ENCODE results near the gene STK17B.
A peak's percentile ranks its signal among the peaks of the same experiment; 100 is the strongest.
"Not testable (repeated sequence)": the region's sequence is repeated elsewhere in the genome, so short reads cannot be mapped to it uniquely, and the experiment has no call there.

STK17B gene

GRCh38 chr2:196112418-196113034 lies 58.9 kb downstream of the STK17B start:
- no peak for DNase-seq (ENCODE audit: low read depth)

- DNase-seq (ENCODE audit: low read depth) = no peak
These were observed 62.8 kb downstream of the STK17B start for GRCh38 chr2:196108604-196109003.

- no peak for DNase-seq (ENCODE audit: low read depth)
These were observed 65.4 kb downstream of the STK17B start for GRCh38 chr2:196105951-196106350.

GRCh38 chr2:196104066-196104465 lies 67.3 kb downstream of the STK17B start:
- no peak for DNase-seq (ENCODE audit: low read depth)

GRCh38 chr2:196103626-196104025 lies 67.8 kb downstream of the STK17B start:
- no peak for DNase-seq (ENCODE audit: low read depth)

DNA sequence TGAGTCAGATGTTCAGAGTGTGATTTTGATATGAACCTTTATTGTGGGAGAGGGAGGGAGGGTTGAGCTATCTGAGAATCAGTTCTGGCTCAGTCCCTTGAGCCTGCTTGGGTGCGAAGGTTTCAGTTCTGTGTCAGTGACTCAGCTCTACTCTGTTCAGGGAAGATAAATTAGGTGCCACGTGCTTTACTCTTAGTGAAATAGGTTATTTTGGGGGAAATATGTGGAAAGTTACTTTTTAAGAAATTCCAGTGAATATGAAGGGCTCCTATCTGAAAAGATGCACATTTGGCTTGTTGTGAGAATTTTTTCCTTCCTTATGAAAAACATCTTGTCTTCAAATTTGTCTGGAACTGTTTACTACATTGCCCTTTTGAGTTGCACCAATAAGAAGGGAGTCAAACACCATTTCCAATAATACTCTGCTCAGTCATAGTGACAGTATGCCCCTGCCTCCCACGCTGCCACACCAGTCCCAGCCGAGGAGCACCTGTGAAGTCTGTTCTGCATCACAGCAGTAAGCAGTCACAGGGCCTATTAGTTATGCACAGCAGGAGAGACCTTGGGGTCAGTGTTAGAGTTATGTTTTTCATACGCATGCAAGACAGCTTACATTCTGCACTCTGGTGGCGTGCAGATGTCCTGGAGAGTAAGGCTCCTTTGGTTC lies 69.9 kb downstream of the STK17B start:
- DNase-seq (ENCODE audit: low read depth) = peak; percentile 22

DNA sequence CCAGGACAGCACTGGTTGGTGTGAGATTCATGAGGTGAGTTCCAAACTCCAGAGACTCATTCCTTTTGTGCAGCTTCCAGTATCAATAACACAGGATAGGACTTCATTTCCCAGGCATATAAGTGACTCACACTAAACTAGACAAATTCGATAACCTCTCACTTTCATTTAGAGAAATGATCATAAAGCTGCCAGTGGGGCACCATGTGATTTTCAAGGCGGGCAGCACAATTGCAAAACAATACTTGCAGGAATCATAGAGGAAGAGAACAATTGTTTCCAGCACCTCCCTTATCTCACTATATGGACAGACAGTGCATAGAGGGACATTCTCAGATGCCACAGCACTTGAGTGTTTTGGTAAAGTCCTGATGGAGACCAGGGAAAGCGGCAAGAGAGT lies 71.5 kb downstream of the STK17B start:
- no peak for DNase-seq (ENCODE audit: low read depth)

DNA sequence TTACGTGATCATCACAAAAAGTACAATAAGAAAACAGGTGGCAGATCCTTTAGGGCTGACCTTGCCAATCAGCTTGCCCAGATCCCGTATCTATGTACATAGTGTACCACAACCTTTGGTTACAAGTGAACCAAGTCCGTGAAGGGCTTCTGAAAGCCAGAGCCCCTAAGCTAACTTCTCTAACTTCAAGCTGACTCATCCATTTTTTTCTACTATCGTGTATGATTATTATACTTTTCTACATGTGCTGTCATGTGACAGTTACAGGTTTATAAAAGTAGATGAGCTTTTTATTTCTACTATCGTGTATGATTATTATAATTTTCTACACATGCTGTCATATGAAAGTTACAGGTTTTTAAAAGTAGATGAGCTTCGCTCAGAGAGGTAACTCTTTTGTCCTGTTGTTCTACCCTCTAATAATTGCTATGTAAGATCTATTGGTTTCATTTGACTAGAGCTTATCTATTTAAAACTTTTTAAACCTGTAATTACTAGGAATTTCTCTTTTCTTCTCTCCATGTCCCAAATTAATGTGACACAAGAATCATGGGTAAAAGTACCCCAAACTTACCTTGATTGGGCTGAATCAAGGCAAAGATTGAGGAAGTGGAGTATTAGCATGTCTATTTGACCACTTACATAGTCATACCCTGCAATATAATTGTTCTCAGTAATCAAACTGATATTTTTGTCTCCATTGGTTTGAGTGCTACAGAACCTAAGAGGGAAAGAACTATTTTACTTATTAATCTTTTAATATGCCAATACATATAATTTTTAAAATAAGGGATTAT lies 73.3 kb downstream of the STK17B start:
- no peak for DNase-seq (ENCODE audit: low read depth)

DNA sequence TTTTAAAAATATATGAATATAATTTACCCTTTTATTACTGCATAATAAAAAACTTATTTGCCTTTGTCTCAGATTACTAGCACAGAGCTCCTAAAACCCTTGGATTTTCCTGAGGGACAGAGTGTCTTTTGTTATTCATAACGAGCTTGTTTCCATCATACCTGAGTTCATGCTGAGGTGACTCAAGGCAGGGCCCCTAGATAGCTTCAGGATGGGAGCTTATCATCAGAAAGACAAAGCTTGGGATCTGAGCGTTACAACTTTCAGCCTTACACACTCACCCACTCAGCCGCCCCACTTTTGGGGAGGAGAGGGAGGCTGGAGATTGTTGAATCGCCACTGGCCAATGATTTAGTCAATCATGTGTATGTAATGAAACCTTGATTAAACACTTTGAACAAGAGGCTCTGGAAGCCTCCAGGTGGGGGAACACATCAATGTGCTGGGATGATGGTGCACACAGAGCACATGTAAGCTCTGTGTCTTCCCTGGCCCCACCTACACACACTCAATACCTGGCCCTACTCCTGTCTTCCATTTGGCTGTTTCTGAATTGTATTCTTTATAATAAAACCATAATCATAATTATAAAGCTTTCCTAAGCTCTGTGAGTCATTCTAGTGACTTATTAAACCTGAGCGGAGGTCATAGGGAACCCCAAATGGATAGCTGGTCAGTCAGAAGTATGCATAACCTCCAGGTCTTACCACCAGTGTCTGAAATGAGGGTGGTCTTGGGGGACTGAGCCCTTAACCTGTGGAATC lies 74.2 kb downstream of the STK17B start:
- no peak for DNase-seq (ENCODE audit: low read depth)

DNA sequence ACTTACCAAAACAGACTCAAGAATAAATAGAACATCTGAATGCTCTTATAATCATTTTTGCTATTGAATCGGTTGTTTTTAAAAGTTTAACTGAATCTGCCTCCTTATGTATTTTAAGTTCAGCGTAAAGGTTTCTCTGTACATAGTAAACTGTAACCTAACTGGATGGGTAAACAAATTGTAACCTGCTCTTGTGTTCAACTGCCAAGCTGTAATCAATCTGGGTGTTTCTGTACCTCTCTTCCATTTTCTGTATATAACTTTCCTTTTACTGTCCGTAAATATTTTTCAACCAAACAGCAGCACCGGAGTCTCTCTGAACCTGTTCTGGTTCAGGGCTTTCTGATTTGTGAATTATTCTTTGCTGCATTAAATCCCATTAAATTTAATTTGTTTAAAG lies 75.1 kb downstream of the STK17B start:
- DNase-seq (ENCODE audit: low read depth) = no peak

DNA sequence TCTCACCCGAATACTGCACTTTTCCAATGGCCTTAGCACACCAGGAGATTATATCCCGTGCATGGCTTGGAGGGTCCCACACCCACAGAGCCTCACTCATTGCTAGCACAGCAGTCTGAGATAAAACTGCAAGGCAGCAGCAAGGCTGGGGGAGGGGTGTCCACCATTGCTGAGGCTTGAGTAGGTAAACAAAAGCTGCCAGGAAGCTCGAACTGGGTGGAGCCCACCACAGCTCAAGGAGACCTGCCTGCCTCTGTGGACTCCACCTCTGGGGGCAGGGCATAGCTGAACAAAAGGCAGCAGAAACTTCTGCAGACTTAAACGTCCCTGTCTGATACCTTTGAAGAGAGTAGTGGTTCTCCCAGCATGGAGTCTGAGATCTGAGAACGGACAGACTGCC lies 81.9 kb downstream of the STK17B start:
- DNase-seq (ENCODE audit: low read depth) = not testable (repeated sequence)

- DNase-seq (ENCODE audit: low read depth) = no peak
These were observed 83.2 kb downstream of the STK17B start for GRCh38 chr2:196088203-196088602.

- no peak for DNase-seq (ENCODE audit: low read depth)
These were observed 84.6 kb downstream of the STK17B start for GRCh38 chr2:196086517-196087368.

DNA sequence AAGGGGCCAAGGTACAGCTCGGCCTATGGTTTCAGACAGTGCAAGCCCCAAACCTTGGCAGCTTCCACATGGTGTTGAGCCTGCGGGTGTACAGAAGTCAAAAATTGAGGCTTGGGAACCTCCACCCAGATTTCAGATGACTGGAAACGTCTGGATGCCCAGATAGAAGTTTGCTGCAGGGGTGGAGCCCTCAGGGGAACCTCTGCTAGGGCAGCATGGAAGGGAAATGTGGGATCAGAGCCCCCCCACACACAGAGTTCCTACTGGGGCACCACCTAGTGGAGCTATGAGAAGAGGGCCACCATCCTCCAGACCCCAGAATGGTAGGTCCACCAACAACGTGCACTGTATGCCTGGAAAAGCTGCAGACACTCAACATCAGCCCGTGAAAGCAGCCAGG lies 87.8 kb downstream of the STK17B start:
- DNase-seq (ENCODE audit: low read depth) = no peak

Measured in stimulated activated CD4-positive, alpha-beta T cell treated with anti-CD3 and anti-CD28 coated beads, Interleukin-2, amount 100 ng/mL, for 4 hours (primary cell).